Activated CD8-positive, alpha-beta memory T cell treated with anti-CD3 and anti-CD28 coated beads for 48 hours (primary cell): ENCODE measurements around the gene THOC7.

Experiments
- DNase-seq, 3 experiments: peaks; one replicate each; pipeline ENCODE4 v3.0.0-alpha.2; 2020; ENCODE audit warnings: low read depth in 2 of 3, low spot score in 2 of 3

Gene THOC7

DNA sequence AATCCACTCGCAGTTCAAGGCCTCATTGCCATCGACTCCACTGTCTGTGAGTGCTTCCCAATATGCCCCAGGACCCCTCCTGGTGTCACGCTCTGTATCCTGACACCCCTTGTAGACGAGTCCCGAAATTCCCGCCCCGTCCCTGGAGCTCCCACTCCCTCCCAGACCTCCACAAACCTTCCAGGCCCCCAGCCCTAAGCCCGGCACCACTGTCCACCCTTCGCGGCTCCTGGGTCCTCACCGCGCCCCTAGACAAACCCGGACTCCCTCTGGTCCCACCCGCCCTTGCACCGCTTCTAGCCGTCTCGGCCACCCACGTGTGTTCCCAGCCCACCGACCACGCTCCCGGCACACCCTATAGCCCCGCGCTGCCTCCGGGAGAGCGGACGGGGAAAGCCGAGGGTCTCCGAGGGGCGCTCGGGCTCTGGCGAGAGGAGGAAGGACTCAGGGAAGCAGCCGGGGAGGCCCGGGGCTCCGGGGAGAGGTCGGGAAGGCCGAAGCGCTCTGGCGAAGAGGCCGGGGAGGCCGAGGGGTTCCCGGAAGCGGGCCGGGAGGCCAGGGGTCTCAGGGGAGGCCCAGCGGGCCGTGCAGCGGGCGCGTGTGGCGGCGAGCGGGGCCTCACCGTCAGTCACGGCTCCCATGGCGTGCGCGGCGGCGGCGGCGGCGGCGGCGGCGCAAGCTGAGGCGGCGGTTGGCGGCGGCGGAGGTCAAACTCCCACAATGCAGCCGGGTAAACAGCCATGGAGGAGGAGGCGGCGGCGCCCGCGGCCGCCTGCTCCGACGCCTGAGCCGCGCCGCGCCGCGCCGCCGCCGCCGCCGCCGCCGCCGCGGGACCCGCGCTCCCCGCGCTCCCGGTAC is at the start of gene THOC7, which contains the start of gene ATXN7:
THOC7 (minus strand) TSS at position 656 of the 858 bp plus-strand sequence; CDS start at position 641, 15 bp downstream.
ATXN7 (plus strand) TSS at position 718 of the 858 bp plus-strand sequence. CDS start 48,732 bp downstream, outside the sequence.
- peak; percentile 32 to 42 (median 39) for DNase-seq

- DNase-seq, result peak; percentile 11 to 19 (median 17)
Observed at GRCh38 chr3:63912768-63913588, 49.4 kb upstream of the THOC7 start.

GRCh38 chr3:63911873-63912767 is 48.5 kb upstream of the THOC7 start, which contains the start of gene SCAANT1:
Gene SCAANT1 (minus strand): TSS chr3:63912383.
- peak; percentile 47 to 66 (median 50) for DNase-seq

GRCh38 chr3:63911509-63911872 is 47.9 kb upstream of the THOC7 start:
- DNase-seq, result peak in 2 of 3 experiments; percentile 23 to 49

- no peak for DNase-seq
Observed at GRCh38 chr3:63910891-63911290, 47.3 kb upstream of the THOC7 start.

- DNase-seq, result no peak
Observed at GRCh38 chr3:63910001-63910400, 46.4 kb upstream of the THOC7 start.

DNA sequence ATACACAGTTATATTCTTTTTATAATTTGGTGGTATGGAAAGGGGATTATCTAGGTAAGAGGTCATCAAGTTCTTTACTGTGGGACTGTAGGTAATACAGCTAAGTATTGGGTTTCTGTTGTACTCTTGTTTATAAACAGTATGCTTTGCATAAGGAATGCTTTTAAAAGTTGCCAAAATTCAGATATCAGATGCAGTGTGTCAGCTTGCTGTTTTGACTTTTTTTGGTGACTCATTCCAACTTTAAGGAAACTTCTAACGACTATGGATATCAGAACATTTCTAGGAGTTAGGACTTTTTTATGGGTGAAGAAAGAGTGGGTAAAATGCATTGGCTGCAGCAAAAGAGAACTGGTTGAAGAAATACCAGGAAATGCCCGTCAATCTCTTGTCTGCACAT is 45.8 kb upstream of the THOC7 start:
- DNase-seq, result no peak

- no peak for DNase-seq
Observed at GRCh38 chr3:63908776-63909175, 45.2 kb upstream of the THOC7 start.

GRCh38 chr3:63908081-63908736 is 44.6 kb upstream of the THOC7 start:
- DNase-seq, result no peak

GRCh38 chr3:63905731-63906620 is 42.4 kb upstream of the THOC7 start:
- DNase-seq, result no peak

- DNase-seq, result no peak
Observed at GRCh38 chr3:63900459-63900858, 36.9 kb upstream of the THOC7 start.

GRCh38 chr3:63900010-63900409 is 36.4 kb upstream of the THOC7 start:
- no peak for DNase-seq

- DNase-seq, result no peak
Observed at GRCh38 chr3:63896332-63897030, 32.9 kb upstream of the THOC7 start.

GRCh38 chr3:63895422-63896189 is 32.0 kb upstream of the THOC7 start:
- no peak for DNase-seq

GRCh38 chr3:63892773-63893352 is 29.3 kb upstream of the THOC7 start:
- no peak for DNase-seq

- no peak for DNase-seq
Observed at GRCh38 chr3:63891518-63891917, 27.9 kb upstream of the THOC7 start.

DNA sequence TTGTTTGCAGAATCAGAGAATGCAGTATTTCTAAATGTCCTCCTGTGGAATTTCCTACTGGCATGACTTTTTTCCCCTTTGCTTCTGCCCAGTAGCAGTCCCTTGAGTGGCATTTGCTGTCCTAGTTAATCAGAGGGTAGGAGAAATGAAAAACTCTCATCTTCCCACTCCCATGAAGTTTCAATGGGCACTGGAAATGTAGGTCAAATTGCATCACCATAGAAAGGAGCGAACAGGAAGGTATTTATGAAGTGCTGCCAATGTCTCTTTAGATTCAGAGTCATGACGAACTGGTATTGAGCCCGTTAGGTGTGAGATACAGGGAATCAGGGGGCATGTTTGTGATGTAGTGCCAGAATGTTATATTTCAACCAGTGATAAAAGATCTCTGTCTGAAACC is 23.3 kb upstream of the THOC7 start:
- no peak for DNase-seq

- no peak for DNase-seq
Observed at GRCh38 chr3:63880653-63881052, 17.0 kb upstream of the THOC7 start.
